Measurements from ENCODE around the gene ARHGAP29.

DNA sequence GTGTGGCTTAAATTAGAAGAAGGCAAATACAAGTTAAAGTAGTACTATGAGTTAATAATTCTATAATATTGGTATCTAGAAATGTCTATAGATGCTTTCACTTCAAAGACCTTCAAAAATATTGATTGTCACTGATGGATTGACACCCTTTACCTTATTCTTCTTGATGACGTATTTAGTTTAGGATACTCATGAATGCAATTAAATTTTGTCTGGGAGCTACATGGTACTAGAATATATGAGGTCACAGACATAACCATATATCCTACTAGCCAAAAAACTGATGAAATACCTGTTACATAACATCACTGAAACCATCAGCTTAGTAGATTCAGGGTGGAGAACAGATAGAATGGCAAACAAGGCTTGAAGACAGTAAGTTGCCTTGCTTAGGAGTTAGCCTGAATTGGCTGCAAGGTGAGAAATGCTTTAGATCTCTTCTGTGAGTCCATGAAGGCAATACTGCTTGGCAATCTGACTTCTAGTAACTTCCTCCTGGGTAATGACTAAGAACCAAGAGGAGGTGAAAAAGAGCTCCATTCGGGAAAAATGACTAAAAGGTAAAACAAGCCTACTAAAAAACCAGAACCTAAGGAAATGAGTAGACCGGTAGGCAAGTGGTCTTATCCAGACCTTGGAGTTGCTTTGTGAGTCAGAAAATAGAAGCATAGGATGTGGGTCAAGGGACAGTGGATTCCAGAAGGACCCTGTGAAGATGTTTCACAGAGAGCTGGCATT is 16.9 kb upstream of the ARHGAP29 start:
- TF ChIP-seq, protein P1, sequence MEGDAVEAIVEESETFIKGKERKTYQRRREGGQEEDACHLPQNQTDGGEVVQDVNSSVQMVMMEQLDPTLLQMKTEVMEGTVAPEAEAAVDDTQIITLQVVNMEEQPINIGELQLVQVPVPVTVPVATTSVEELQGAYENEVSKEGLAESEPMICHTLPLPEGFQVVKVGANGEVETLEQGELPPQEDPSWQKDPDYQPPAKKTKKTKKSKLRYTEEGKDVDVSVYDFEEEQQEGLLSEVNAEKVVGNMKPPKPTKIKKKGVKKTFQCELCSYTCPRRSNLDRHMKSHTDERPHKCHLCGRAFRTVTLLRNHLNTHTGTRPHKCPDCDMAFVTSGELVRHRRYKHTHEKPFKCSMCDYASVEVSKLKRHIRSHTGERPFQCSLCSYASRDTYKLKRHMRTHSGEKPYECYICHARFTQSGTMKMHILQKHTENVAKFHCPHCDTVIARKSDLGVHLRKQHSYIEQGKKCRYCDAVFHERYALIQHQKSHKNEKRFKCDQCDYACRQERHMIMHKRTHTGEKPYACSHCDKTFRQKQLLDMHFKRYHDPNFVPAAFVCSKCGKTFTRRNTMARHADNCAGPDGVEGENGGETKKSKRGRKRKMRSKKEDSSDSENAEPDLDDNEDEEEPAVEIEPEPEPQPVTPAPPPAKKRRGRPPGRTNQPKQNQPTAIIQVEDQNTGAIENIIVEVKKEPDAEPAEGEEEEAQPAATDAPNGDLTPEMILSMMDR (conservative IDR thresholded peaks at IDR 0.05 in 1 of 2, IDR thresholded peaks at IDR 0.05 in 1 of 2; ENCODE audit: low read depth in 1 of 2, low read length in 2 of 2), result no peak
- TF ChIP-seq EZH2 (IDR thresholded peaks at IDR 0.05; ENCODE audit: low read length, missing control alignments), result no peak

Measured in fibroblast of lung (primary cell).